ENCODE results near the gene SAXO1.
"Not testable (repeated sequence)": the region's sequence is repeated elsewhere in the genome, so short reads cannot be mapped to it uniquely, and the experiment has no call there.

SAXO1 gene

DNA sequence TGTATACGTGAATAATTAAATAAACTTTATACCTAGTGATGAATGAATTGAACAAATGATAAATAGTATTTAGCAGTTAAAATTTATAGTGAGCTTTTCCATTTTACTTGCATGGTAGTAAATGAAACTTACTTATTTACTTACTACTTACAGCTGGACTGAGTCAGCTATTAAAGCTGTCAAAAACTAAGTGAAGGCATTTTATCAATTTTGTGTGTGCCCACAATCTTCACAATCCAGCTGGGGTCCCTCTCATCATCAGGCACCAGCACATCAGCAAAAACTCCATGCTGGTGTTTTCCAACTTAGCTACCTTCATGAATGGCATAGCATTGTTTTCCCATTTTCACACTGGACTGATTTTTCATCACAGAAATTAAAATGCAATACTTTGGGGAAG, 81.1 kb downstream of the SAXO1 start:
- no peak for DNase-seq

- DNase-seq = no peak
These were observed 85.1 kb downstream of the SAXO1 start for GRCh38 chr9:18947892-18948339.

GRCh38 chr9:18942801-18943200, 90.2 kb downstream of the SAXO1 start:
- no peak for DNase-seq

DNA sequence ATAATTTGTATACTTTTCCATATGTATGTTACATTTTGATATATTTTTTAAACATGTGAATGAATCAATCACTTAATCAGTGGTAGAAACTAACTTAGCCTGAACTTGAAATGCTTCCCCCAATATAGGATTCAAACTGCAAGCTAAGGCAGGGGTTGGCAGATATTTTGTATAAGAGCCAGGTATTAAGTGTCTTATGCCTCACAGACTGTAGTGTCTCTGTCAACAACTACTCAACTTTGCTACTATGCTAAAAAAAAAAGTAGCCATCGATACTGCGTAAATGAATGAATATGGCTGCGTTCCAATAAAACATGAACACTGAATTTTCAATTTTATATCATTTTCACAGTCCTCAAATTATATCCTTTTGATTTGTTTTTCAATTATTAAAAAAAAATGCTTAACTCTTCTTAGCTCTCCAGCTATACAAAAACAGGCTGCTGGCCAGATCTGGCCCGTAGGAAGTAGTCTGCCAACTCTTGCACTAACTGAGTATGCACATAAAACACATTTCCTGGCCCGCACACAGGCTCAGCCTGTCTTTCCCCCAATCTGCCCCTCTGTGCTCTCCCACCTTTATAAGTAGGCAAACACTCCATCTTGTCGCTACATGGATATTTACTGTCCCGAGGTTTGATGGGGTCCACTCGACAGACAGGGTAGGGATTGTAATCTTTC, 91.8 kb downstream of the SAXO1 start:
- no peak for DNase-seq

GRCh38 chr9:18939943-18940342, 93.1 kb downstream of the SAXO1 start:
- DNase-seq = no peak

- no peak for DNase-seq
These were observed 96.7 kb downstream of the SAXO1 start for GRCh38 chr9:18936094-18936871.

- DNase-seq = no peak
These were observed 97.5 kb downstream of the SAXO1 start for GRCh38 chr9:18935541-18935940.

- not testable (repeated sequence) for DNase-seq
These were observed 102.4 kb downstream of the SAXO1 start for GRCh38 chr9:18930611-18931010.

DNA sequence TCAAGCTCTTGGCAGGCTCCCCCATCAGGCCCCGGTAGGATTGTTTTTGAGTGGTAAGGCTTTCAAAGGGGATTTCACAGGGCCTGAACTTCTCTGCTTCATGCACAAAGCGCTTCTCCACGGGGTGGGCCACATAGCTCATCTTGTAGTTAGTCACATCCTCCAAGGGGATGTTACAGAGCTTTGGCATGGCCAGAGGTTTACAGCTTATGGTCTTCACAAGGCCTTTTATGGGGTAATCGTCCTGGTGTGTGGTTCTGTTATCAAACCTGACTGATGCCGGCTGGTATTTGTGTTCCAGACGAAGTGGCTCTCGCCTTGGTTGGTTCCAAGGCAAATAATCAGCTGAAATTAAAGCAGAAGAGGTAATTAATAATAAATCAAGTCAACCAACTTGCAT, 104.3 kb downstream of the SAXO1 start:
- no peak for DNase-seq

GRCh38 chr9:18926513-18926912, 106.5 kb downstream of the SAXO1 start:
- no peak for DNase-seq

GRCh38 chr9:18925880-18926279, 107.1 kb downstream of the SAXO1 start:
- no peak for DNase-seq

DNA sequence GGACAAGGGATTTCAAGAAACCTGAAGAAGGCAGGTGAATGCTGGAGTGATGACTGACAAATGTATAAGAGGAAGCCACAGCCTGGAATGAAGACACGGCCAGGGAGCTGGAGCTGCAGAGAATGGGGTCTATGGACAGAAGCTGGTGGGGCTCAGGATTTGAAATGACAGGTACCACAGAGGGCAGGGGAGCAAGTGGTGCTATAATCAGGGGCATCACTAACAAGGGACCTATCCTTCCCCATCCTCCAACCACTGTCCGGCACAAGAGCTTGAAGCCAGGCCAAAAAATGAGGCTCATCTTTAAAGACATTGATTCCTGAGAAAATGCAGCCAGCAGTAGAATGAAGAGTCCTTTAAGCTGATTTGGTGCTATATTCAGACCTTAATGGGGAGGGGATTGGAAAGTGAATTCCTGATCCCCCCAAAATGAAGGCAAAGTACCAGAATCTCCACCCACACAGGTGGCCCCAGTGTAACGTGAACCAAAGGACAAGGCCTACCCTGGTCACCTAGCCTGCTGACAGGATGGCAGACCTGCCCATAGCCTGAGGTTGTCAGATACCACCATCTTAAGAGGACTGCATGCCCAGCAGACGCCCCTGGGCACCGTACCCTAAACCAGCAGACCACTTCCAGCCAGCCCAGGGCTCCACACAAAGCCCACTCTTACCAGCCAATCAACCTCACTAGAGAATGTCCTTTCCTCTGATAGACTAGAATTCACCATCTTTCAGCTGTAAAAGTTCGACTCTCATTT, 109.2 kb downstream of the SAXO1 start:
- DNase-seq = no peak

DNA sequence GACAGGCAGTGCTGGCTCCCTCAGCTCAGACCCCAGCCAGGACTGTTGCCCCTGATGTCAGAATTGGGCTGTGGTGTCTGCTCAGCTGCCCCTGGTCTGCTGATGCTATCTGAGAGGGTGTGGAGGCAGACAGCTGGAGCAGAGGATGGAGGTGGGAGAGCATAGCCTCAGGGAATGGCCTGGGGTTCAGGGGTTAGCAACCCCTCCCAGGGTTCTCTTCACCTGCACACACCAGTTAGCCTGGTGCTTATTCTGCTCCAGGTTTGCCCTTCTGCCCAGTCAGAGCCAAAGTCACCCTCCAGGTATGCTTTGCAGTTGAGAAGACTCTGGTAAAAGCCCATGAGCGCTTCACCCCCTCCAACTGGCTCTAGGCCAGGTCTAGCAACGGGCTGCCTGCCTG, 109.8 kb downstream of the SAXO1 start:
- DNase-seq = no peak

DNA sequence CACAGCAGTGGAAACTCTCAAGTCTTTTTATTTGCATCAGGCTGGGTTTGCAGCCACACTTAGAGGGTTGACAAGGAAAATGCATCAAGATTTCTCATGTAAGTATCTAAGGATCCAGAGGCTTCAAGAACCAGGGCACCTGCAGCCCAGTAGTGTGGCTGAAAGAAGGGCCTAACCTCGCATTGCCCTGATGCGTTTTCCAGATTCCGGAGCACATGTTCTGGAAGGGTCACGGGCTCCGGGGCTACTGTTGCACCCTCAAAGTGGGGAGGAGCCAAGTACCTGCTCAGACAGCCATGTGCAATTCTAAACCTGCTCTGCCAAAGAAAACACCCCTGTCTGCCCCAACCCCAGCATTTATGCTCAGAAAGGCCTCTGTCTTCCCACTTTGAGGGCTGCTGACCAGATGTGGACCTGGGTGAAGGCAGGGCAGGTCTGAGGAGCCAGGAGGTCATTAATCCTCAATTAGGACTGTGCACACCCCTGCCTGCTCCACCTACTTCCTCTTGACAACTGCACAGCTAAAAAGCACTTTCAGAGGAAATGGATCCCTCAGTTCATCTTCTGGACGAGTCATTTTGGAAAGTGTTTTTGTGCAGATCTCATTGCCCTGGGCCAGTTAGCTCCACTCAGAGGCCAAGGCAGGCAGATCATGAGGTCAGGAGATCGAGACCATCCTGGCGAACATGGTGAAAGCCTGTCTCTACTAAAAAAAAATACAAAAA, 110.7 kb downstream of the SAXO1 start:
- DNase-seq = no peak

GRCh38 chr9:18921366-18922075, 111.5 kb downstream of the SAXO1 start:
- no peak for DNase-seq

DNA sequence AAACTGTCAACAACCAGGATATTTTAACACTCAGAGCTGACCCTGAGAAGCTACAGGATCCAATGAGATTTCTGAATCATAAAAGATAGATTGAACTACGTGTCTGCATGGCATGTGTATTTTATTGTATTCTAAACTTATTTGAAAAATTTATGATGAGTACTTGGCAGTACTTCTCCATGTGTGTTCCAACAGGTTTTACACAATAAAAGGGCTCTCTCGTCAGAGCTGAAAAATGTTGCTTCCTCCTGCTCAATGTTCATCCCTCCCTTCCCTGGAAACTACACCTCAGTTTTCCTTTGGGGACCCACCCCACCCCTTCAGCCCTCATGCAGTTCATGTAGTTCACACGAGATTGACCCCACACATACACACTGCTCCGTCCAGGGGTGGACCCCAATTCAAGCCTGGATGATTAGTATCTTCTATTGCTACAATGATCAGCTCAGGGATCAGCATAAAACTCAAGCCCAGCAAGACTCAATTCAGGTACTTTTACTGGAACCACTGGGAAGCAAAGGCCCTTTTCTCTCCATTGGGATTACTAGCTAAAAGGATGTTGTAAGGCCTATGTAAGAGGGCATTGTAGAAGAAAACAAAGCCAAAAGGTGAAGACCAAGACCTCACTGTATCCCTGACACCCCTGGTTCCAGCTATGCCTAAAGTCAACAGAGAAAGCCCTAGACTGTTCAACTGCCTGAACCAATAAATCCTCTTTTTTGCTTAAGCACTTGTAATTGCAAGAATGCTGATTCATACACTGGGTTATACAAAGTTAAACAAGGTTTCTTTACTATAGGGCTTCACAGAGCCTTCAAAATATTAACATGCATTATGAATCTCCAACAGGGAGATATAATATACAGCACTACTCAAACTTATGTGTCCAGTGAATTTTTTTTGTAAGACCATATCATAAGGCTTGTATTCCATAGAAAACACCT, 112.6 kb downstream of the SAXO1 start:
- DNase-seq = no peak

DNA sequence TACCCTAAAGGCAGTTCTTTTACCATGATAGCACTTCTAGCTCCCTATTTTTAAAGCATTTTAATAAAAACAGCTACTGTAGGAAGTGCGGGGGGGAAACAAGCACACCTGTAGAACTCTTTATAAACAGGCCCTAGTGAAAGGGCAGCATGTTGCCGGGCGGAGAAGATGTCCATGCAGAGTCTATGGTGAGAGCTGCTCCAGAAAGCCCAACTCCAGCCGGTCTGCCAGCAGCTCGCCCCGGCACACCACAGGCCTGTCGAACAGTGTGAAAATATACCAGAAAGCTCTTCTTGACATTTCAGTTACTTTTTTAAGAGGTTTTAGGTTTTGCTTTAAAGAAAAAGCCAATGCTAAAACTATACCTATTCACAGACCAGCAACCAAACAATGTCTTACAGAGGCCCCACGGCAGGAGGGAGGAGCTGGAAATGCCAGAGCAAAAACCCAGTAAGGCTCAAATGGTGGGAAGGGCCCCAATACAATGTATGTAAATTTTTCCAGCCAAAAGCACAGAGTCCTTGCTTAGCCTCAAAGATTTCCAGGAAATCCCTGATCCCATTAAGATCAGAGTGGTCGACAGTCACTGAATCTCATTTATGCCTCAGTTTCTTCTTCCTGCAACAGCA, 121.2 kb downstream of the SAXO1 start:
- no peak for DNase-seq

GRCh38 chr9:18910916-18911315, 122.1 kb downstream of the SAXO1 start:
- DNase-seq = no peak

- DNase-seq = no peak
These were observed 122.6 kb downstream of the SAXO1 start for GRCh38 chr9:18910435-18910834.

- DNase-seq = no peak
These were observed 123.6 kb downstream of the SAXO1 start for GRCh38 chr9:18909140-18910018.

Measured in NCI-H1105 treated with DMSO at 0.1 percent for 48 hours (cell line).